ENCODE data around the gene NPAS2.

NPAS2 gene

DNA sequence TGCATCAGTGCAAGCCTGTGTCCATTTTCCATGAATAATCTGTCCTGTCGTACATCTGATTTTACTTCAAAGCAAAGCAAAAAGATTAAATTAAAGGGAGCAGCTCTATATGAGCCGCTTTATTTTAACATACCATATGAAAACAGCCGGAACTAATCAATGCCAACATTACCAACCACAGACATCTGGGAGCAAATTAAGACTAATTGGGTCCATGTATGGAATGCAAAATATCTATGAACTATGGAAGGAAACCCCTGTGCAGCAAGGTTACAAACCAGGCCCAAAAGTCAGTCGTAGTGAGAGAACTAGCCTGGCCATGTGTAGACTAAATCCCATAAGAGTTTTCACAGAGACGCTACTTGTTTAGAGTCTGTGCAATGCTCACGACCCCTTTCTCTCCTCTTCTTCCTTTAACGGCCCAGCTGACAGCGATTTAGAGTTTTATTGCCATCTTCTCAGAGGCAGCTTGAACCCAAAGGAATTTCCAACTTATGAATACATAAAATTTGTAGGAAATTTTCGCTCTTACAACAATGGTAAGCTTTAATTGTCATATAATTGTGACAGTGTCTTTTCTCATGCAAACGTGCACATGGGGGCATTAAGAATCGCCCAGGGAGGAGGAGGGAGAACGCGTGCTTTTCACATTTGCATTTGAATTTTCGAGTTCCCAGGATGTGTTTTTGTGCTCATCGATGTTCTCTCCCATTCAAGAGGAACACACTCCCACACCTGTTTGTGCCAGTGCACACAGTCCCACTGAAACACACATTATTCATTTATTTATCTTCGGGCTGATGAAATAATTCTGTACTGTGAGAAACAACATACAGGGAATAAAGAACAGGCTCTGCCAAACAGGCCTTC, 129.2 kb downstream of the NPAS2 start:
- TF ChIP-seq, protein P1, sequence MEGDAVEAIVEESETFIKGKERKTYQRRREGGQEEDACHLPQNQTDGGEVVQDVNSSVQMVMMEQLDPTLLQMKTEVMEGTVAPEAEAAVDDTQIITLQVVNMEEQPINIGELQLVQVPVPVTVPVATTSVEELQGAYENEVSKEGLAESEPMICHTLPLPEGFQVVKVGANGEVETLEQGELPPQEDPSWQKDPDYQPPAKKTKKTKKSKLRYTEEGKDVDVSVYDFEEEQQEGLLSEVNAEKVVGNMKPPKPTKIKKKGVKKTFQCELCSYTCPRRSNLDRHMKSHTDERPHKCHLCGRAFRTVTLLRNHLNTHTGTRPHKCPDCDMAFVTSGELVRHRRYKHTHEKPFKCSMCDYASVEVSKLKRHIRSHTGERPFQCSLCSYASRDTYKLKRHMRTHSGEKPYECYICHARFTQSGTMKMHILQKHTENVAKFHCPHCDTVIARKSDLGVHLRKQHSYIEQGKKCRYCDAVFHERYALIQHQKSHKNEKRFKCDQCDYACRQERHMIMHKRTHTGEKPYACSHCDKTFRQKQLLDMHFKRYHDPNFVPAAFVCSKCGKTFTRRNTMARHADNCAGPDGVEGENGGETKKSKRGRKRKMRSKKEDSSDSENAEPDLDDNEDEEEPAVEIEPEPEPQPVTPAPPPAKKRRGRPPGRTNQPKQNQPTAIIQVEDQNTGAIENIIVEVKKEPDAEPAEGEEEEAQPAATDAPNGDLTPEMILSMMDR (IDR thresholded peaks at IDR 0.05; ENCODE audit: poor library complexity, severe bottlenecking): no peak
- H3K36me3 ChIP-seq (ENCODE audit: low read depth): peaks cover 16% of the 10 kb centered on the region
- no peak overlapping the region for H3K27ac ChIP-seq (ENCODE audit: poor library complexity, severe bottlenecking)
- H3K4me3 ChIP-seq (ENCODE audit: severe bottlenecking): no peak overlapping the region
- no peak for ATAC-seq (ENCODE audit: low read depth)
- no peaks in the 10 kb centered on the region for H3K9me3 ChIP-seq (ENCODE audit: severe bottlenecking)
- no peaks in the 10 kb centered on the region for H3K27me3 ChIP-seq (ENCODE audit: insufficient read depth, poor library complexity, severe bottlenecking)
- no peak for DNase-seq (ENCODE audit: low spot score)
- H3K4me1 ChIP-seq (ENCODE audit: insufficient read depth, poor library complexity, severe bottlenecking): no peaks in the 10 kb centered on the region

DNA sequence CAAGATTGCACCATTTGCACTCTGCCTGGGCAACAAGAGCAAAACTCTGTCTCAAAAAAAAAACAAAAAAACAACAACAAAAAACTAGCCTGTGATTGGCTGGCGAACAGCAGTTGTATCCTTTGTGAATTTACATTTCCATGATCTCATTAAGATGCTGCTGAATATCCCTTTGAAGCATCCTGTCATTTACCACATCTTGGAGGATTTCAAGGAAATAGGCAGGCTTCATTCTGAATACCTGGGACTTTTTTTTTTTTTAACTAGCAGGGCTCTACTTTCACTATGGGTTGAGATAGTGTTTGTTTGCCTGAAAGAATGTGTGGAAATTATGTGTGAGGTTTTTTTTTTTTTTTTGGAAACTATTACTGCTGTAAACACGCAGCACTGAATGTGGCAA, 132.6 kb downstream of the NPAS2 start:
- H3K36me3 ChIP-seq (ENCODE audit: low read depth): peaks cover 16% of the 10 kb centered on the region
- no peak overlapping the region for H3K27ac ChIP-seq (ENCODE audit: poor library complexity, severe bottlenecking)
- no peaks in the 10 kb centered on the region for H3K4me1 ChIP-seq (ENCODE audit: insufficient read depth, poor library complexity, severe bottlenecking)
- TF ChIP-seq, protein P1 (IDR thresholded peaks at IDR 0.05; ENCODE audit: poor library complexity, severe bottlenecking): no peak
- DNase-seq (ENCODE audit: low spot score): no peak
- H3K4me3 ChIP-seq (ENCODE audit: severe bottlenecking): no peak overlapping the region
- no peaks in the 10 kb centered on the region for H3K27me3 ChIP-seq (ENCODE audit: insufficient read depth, poor library complexity, severe bottlenecking)
- no peaks in the 10 kb centered on the region for H3K9me3 ChIP-seq (ENCODE audit: severe bottlenecking)
- no peak for ATAC-seq (ENCODE audit: low read depth)

DNA sequence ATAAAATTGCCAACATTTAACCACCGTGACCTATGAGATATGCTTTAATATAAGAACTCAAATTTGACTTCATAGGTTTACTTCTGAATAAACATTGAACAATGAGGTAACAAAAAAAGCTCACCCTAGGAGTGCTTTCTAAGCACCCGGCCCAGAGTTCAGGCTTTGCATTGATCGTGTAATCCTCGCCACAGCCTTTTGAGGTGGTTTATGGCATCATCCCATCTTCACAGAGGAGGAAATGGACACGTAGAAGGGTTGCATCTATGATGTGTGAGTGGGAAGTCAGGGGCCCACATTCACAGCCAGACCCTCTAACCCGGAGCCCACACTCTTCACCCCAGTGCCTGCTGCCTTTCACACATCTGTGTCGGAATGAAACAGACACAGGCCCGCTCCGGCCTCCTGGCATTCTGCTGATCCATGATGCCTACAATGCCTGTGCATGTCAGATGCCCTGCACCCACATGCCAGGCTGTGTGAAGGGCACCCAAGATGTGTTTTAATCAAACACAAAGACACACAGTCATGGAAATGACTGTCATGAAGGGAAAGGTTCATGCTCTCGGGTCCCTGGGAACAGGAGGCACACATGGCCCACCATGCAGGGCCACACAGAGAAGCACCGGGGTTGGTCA, 133.6 kb downstream of the NPAS2 start:
- ATAC-seq (ENCODE audit: low read depth) (no peak), DNase-seq (ENCODE audit: low spot score) (no peak)
- Histone ChIP-seq H3K4me3 (ENCODE audit: severe bottlenecking) (no peak overlapping the region), H3K27me3 (ENCODE audit: insufficient read depth, poor library complexity, severe bottlenecking) (no peaks in the 10 kb centered on the region), H3K9me3 (ENCODE audit: severe bottlenecking) (no peaks in the 10 kb centered on the region), H3K36me3 (ENCODE audit: low read depth) (peaks cover 13% of the 10 kb centered on the region), H3K27ac (ENCODE audit: poor library complexity, severe bottlenecking) (no peak overlapping the region), H3K4me1 (ENCODE audit: insufficient read depth, poor library complexity, severe bottlenecking) (no peaks in the 10 kb centered on the region)
- TF ChIP-seq, protein P1 (IDR thresholded peaks at IDR 0.05; ENCODE audit: poor library complexity, severe bottlenecking): no peak

DNA sequence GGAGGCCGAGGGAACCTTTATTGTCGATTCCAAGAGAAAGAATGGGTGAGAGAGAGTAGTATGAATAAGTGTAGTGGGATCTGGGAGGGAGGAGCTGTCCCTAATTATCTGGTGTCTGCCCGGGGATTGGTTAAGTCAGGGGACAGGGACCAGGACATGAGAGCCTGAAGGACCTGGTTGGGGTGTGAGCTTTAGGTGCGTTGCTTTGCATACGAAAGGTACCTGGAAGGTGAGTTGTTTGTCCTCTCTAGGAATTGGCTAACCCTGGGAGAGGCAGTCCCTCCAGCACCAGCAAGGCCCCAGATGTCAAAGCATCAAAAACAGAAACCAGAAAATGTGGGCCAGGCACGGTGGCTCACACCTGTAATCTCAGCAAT, 134.1 kb downstream of the NPAS2 start:
- H3K4me3 ChIP-seq (ENCODE audit: severe bottlenecking): no peak overlapping the region
- peaks cover 8% of the 10 kb centered on the region for H3K36me3 ChIP-seq (ENCODE audit: low read depth)
- TF ChIP-seq, protein P1 (IDR thresholded peaks at IDR 0.05; ENCODE audit: poor library complexity, severe bottlenecking): no peak
- no peak overlapping the region for H3K27ac ChIP-seq (ENCODE audit: poor library complexity, severe bottlenecking)
- no peak for ATAC-seq (ENCODE audit: low read depth)
- no peaks in the 10 kb centered on the region for H3K4me1 ChIP-seq (ENCODE audit: insufficient read depth, poor library complexity, severe bottlenecking)
- no peaks in the 10 kb centered on the region for H3K9me3 ChIP-seq (ENCODE audit: severe bottlenecking)
- no peaks in the 10 kb centered on the region for H3K27me3 ChIP-seq (ENCODE audit: insufficient read depth, poor library complexity, severe bottlenecking)
- no peak for DNase-seq (ENCODE audit: low spot score)

DNA sequence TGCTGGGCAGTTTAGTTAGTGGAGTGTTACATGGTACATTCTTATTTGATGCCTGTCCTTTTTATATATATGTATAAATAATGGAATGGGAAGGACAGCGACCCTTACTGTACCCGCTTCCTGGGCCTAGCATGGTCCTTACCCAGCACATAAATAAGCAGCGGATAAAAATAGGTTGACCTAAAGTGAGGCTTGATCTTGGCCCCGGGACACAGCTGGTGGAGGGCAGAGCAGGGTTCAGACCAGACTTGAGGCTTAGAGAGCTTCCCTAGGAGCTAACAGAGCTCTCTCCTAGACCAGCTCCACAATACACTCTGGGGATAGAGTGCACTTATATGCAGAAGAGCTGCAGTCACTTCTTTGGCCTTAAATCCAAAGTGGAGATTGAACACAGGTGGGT, 135.3 kb downstream of the NPAS2 start:
- Histone ChIP-seq H3K27me3 (ENCODE audit: insufficient read depth, poor library complexity, severe bottlenecking) (no peaks in the 10 kb centered on the region), H3K9me3 (ENCODE audit: severe bottlenecking) (no peaks in the 10 kb centered on the region), H3K4me1 (ENCODE audit: insufficient read depth, poor library complexity, severe bottlenecking) (no peaks in the 10 kb centered on the region), H3K36me3 (ENCODE audit: low read depth) (no peaks in the 10 kb centered on the region), H3K27ac (ENCODE audit: poor library complexity, severe bottlenecking) (no peak overlapping the region), H3K4me3 (ENCODE audit: severe bottlenecking) (no peak overlapping the region)
- TF ChIP-seq, protein P1 (IDR thresholded peaks at IDR 0.05; ENCODE audit: poor library complexity, severe bottlenecking): no peak
- ATAC-seq (ENCODE audit: low read depth) (no peak), DNase-seq (ENCODE audit: low spot score) (no peak)
